Smooth muscle cell (in vitro differentiated cells): ENCODE data around the gene PTPRD. TPM values are rescaled to one million over a fixed set of nuclear protein-coding genes. Genes with fewer than 3 reads are reported as not detected.
"Not testable (repeated sequence)": the region's sequence is repeated elsewhere in the genome, so short reads cannot be mapped to it uniquely, and the experiment has no call there.

Experiments used
- DNase-seq: peaks from one replicate; lab custom pipeline; 2025; ENCODE audit not compliant: unreplicated experiment; lab: John Stamatoyannopoulos, UW
- H2AFZ ChIP-seq: fragments of 200-600 bp; sonication (generic); 2 replicates; pipeline ENCODE4 v1.6.0; 2016; ENCODE audit warnings: antibody characterized with exemption, low read depth, mild to moderate bottlenecking
- H3F3A ChIP-seq: fragments of 200-600 bp; sonication (generic); 2 replicates; pipeline ENCODE4 v1.6.0; 2017; ENCODE audit warnings: antibody characterized with exemption, low read depth
- H3K27ac ChIP-seq: fragments of 200-600 bp; sonication (generic); 2 replicates; pipeline ENCODE4 v1.5.1; 2016; ENCODE audit warnings: low read depth, mild to moderate bottlenecking
- H3K27me3 ChIP-seq: fragments of 200-600 bp; sonication (generic); 2 replicates; pipeline ENCODE4 v1.6.1; 2016; ENCODE audit warnings: low read depth, mild to moderate bottlenecking
- H3K36me3 ChIP-seq: fragments of 200-600 bp; sonication (generic); 2 replicates; pipeline ENCODE4 v1.5.1; 2016; ENCODE audit warnings: low read depth
- H3K4me1 ChIP-seq: fragments of 200-600 bp; sonication (generic); 2 replicates; pipeline ENCODE4 v1.5.1; 2016; ENCODE audit warnings: low read depth
- H3K4me2 ChIP-seq: fragments of 200-600 bp; sonication (generic); 2 replicates; pipeline ENCODE4 v1.6.0; 2016; ENCODE audit warnings: mild to moderate bottlenecking
- H3K4me3 ChIP-seq: fragments of 200-600 bp; sonication (generic); 2 replicates; pipeline ENCODE4 v1.5.1; 2016; ENCODE audit warnings: mild to moderate bottlenecking
- H3K79me2 ChIP-seq: fragments of 200-600 bp; sonication (generic); 2 replicates; pipeline ENCODE4 v1.6.0; 2016; ENCODE audit warnings: low read depth, mild to moderate bottlenecking
- H3K9ac ChIP-seq: fragments of 200-600 bp; sonication (generic); 2 replicates; pipeline ENCODE4 v1.6.0; 2016; ENCODE audit warnings: low read depth
- H3K9me3 ChIP-seq: fragments of 200-600 bp; sonication (generic); replicated peaks from 2 replicates; pipeline ENCODE4 v1.5.1; 2016; ENCODE audit warnings: low read depth
- H4K20me1 ChIP-seq: fragments of 200-600 bp; sonication (generic); 2 replicates; pipeline ENCODE4 v1.6.0; 2016; ENCODE audit warnings: low read depth
- WGBS: methylation state at CpG from one replicate; pipeline ENCODE4 v1.1.7; 2016; ENCODE audit warnings: low lambda C conversion rate; 5-methylcytosine and 5-hydroxymethylcytosine counted together
- polyA plus RNA-seq: library from polyadenylated mRNA; unstranded; fragments of >200 nt; fragmentation: Nextera tagmentation; extraction: Ambion mirVana; gene quantifications from 2 replicates; pipeline ENCODE4 v1.2.1, GENCODE V29; 2016
- total RNA-seq: library from RNA; depleted of rRNA; stranded (reverse); fragments of >200 nt; gene quantifications from 2 replicates; pipeline ENCODE4 v1.2.3, GENCODE V29; 2014
- TF ChIP-seq, protein P1 (sequence below): fragments of 200-600 bp; sonication (generic); IDR thresholded peaks from 2 replicates; pipeline ENCODE4 v1.5.1; 2017; ENCODE audit warnings: borderline replicate concordance, mild to moderate bottlenecking, antibody characterized with exemption; ENCODE audit not compliant: insufficient read depth, poor library complexity, severe bottlenecking

PTPRD gene
- total and polyA plus RNA-seq, 2 experiments from 2014 or later = 6.5 to 61.0 TPM

DNA sequence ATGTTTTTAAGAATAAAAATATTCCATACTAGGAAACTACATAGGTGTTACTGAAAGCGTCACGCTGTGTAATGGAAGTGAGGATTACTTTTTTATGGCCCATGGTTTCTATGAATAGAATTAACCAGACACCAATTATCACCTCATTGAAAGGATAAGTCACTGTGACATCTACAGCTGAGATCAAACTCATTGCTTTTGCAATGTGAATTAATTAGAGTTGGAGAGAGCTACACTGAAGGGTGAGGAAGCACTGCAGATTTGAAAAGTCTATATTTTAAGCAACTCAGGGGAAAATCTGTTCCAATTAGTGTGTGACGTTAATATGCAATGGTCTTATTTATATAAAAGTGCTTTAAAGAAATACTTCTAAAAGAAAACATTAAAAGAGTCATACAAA, 1513.2 kb downstream of the PTPRD start:
- Histone ChIP-seq H3K9ac (no peak overlapping the region), H2AFZ (no peak overlapping the region), H3K27ac (no peak overlapping the region), H3K36me3 (no peaks in the 10 kb centered on the region), H3K27me3 (no peaks in the 10 kb centered on the region), H3F3A (no peaks in the 10 kb centered on the region), H3K4me2 (no peak overlapping the region), H3K9me3 (no peaks in the 10 kb centered on the region), H3K79me2 (no peaks in the 10 kb centered on the region), H3K4me3 (no peak overlapping the region), H4K20me1 (no peaks in the 10 kb centered on the region), H3K4me1 (no peaks in the 10 kb centered on the region)
- WGBS = 80% methylated on average over 3 of the region's 3 CpGs
- no peak for DNase-seq
- TF ChIP-seq, protein P1, sequence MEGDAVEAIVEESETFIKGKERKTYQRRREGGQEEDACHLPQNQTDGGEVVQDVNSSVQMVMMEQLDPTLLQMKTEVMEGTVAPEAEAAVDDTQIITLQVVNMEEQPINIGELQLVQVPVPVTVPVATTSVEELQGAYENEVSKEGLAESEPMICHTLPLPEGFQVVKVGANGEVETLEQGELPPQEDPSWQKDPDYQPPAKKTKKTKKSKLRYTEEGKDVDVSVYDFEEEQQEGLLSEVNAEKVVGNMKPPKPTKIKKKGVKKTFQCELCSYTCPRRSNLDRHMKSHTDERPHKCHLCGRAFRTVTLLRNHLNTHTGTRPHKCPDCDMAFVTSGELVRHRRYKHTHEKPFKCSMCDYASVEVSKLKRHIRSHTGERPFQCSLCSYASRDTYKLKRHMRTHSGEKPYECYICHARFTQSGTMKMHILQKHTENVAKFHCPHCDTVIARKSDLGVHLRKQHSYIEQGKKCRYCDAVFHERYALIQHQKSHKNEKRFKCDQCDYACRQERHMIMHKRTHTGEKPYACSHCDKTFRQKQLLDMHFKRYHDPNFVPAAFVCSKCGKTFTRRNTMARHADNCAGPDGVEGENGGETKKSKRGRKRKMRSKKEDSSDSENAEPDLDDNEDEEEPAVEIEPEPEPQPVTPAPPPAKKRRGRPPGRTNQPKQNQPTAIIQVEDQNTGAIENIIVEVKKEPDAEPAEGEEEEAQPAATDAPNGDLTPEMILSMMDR = no peak

DNA sequence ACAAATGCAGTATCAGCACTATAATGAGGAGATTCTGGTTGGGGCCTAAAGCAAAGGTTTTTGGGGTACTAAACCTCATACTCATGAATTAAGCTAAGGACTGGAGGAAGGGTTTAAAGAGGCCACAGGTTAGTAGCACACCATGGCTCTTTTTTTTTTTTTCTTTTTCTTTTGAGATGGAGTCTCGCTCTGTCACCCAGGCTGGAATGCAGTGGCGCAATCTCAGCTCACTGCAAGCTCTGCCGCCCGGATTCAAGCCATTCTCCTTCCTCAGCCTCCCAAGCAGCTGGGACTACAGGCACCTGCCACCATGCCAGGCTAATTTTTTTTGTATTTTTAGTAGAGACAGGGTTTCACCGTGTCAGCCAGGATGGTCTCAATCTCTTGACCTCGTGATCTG, 1515.5 kb downstream of the PTPRD start:
- not testable (repeated sequence) for H3K9me3 ChIP-seq, H4K20me1 ChIP-seq, H3K4me3 ChIP-seq, H3K27me3 ChIP-seq, H3K4me1 ChIP-seq, H3K9ac ChIP-seq, H3F3A ChIP-seq, H3K36me3 ChIP-seq, H3K4me2 ChIP-seq, H2AFZ ChIP-seq, DNase-seq, H3K27ac ChIP-seq, H3K79me2 ChIP-seq
- 76% methylated on average over 6 of the region's 6 CpGs for WGBS

DNA sequence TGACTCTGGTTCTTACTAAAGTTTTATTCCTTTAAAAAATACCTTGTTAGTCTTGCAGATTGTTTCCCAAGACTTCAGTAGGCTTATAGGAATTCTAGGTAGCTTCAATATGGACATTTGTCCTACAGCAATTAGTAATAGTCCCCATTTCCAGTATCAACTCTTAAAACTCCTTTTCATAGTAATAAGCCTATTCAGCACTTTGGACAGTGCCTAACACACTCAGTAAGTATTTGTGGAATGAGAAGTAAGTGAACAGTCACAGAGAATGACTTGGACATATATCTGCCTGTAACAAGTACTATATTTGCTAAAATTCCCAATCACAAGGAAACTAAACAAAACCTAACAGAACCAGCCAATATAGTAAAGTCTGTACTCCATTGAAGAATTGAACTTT, 1521.4 kb downstream of the PTPRD start:
- H4K20me1 ChIP-seq = no peaks in the 10 kb centered on the region
- H3K9ac ChIP-seq = no peak overlapping the region
- no peak for DNase-seq
- no peak overlapping the region for H3K4me2 ChIP-seq
- no peaks in the 10 kb centered on the region for H3K79me2 ChIP-seq
- no peaks in the 10 kb centered on the region for H3K36me3 ChIP-seq
- TF ChIP-seq, protein P1 = no peak
- H3F3A ChIP-seq = no peaks in the 10 kb centered on the region
- H3K4me3 ChIP-seq = no peak overlapping the region
- H3K4me1 ChIP-seq = no peaks in the 10 kb centered on the region
- no peak overlapping the region for H2AFZ ChIP-seq
- no peaks in the 10 kb centered on the region for H3K27me3 ChIP-seq
- no peaks in the 10 kb centered on the region for H3K9me3 ChIP-seq
- no peak overlapping the region for H3K27ac ChIP-seq

DNA sequence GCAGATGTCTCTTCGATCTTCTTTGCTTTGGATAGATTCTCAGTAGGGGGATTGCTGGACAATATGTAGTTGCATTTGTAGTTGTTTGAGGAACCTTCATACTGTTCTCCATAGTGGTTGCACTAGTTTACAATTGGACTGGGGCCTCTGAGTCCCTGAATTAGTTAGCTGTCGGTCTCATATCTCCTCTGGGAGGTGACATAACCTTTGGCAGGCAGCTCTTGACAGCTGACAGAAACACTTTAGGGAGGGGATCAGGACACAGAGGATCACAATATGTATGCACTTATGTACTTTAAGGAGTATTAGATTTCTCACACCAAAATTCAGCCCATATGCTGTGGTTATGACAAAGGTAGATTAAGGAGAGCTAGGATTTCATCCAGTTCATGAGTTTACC, 1533.3 kb downstream of the PTPRD start:
- no peak overlapping the region for H3K27ac ChIP-seq
- H3K9ac ChIP-seq = no peak overlapping the region
- TF ChIP-seq, protein P1 = no peak
- no peaks in the 10 kb centered on the region for H3K36me3 ChIP-seq
- no peak overlapping the region for H3K4me3 ChIP-seq
- H2AFZ ChIP-seq = no peak overlapping the region
- H3K4me1 ChIP-seq = no peaks in the 10 kb centered on the region
- no peaks in the 10 kb centered on the region for H3K27me3 ChIP-seq
- DNase-seq = no peak
- no peak overlapping the region for H3K4me2 ChIP-seq
- H3K79me2 ChIP-seq = no peaks in the 10 kb centered on the region
- H3K9me3 ChIP-seq = peaks cover 2% of the 10 kb centered on the region
- no peaks in the 10 kb centered on the region for H3F3A ChIP-seq
- 81% methylated on average over 2 of the region's 2 CpGs for WGBS
- no peaks in the 10 kb centered on the region for H4K20me1 ChIP-seq
